K562 (cell line): ENCODE data around the gene GCDH. TPM values are rescaled to one million over a fixed set of nuclear protein-coding genes. Genes with fewer than 3 reads are reported as not detected.
A peak's percentile ranks its signal among the peaks of the same experiment; 100 is the strongest.

Experiments used
- BRF1 ChIP-seq: IDR thresholded peaks from 3 replicates; pipeline ENCODE4 v1.6.1; 2011; ENCODE audit warnings: borderline replicate concordance, mild to moderate bottlenecking; ENCODE audit not compliant: insufficient read length; ENCODE audit errors: extremely low read depth
- E2F4 ChIP-seq: sonication (generic); formaldehyde crosslinking; IDR thresholded peaks from 2 replicates; pipeline ENCODE4 v1.8.0; 2022; ENCODE audit warnings: mild to moderate bottlenecking, low read depth, missing genetic modification reagents
- MTA2 ChIP-seq: fragments of 450-650 bp; IDR thresholded peaks from 2 replicates; pipeline ENCODE4 v1.6.1; 2016; ENCODE audit warnings: low read depth
- REST ChIP-seq, 2 experiments: fragments of 450-650 bp; formaldehyde crosslinking in 1 of 2; IDR thresholded peaks; 2 replicates each; pipeline versions ENCODE4 v1.4.0 to v1.6.1; 2014 to 2020; ENCODE audit warnings: mild to moderate bottlenecking in 2 of 2, borderline replicate concordance in 1 of 2, low read depth in 1 of 2
- RUNX1 ChIP-seq: sonication (generic); IDR thresholded peaks from 2 replicates; pipeline ENCODE4 v1.6.1; 2016; ENCODE audit warnings: antibody characterized with exemption, low read depth
- SNAPC5 ChIP-seq: fragments of 250-450 bp; sonication (Bioruptor Pico); IDR thresholded peaks from 2 replicates; pipeline ENCODE4 v1.8.0; 2021; ENCODE audit warnings: moderate library complexity, mild to moderate bottlenecking, inconsistent platforms
- SOX6 ChIP-seq: fragments of 450-650 bp; IDR thresholded peaks from 2 replicates; pipeline ENCODE4 v1.6.1; 2014; ENCODE audit warnings: mild to moderate bottlenecking
- YBX1 ChIP-seq: fragments of 450-650 bp; IDR thresholded peaks from 2 replicates; pipeline ENCODE4 v1.7.1; 2016; ENCODE audit warnings: mild to moderate bottlenecking
- ZBTB33 ChIP-seq: sonication (generic); formaldehyde crosslinking; IDR thresholded peaks from 2 replicates; pipeline ENCODE4 v1.8.1; 2023; ENCODE audit warnings: mild to moderate bottlenecking, missing genetic modification reagents
- ZNF592 ChIP-seq: fragments of 450-650 bp; IDR thresholded peaks from 2 replicates; pipeline ENCODE4 v1.6.1; 2017; ENCODE audit warnings: antibody characterized with exemption, mild to moderate bottlenecking
- ZSCAN29 ChIP-seq: fragments of 450-650 bp; IDR thresholded peaks from 2 replicates; pipeline ENCODE4 v1.6.1; 2017
- polyA plus RNA-seq, 8 experiments: library from polyadenylated mRNA; depleted of rRNA in 4 of 8; stranded (reverse) in 5 of 8; unstranded in 3 of 8; fragments of >200 nt; fragmentation: Nextera tagmentation in 2 of 8; fragmentation: Illumina TruSeq in 1 of 8; extraction: Ambion mirVana in 2 of 8; extraction: Trizol in 1 of 8; gene quantifications; 2 replicates each; pipeline versions ENCODE4 v1.2.1 to v1.2.3, GENCODE V29; 2011 to 2014; ENCODE audit warnings: inconsistent platforms in 1 of 8, missing spikeins in 1 of 8
- total RNA-seq, 7 experiments: library from RNA; depleted of rRNA in 6 of 7; stranded (reverse); fragments of >200 nt in 6 of 7; fragmentation: Illumina TruSeq in 2 of 7; extraction: Trizol in 2 of 7; gene quantifications; 2 replicates each; pipeline versions ENCODE4 v1.2.1 to v1.2.3, GENCODE V29; 2011 to 2021; ENCODE audit warnings: low replicate concordance in 1 of 7

Gene GCDH
- total and polyA plus RNA-seq, 9 of the 15 experiments (the other 6 are each of a cell fraction or from before 2014, with no cell fraction given): 2.9 to 50.8 (median 19.1) TPM

GRCh38 chr19:12886969-12887747 lies 3.8 kb upstream of the GCDH start, which contains the start of gene KLF1 (continued):
- peak; percentile 79 for TF ChIP-seq SOX6
- TF ChIP-seq SNAPC5 (CRISPR knock-in tag): no peak
- no peak for TF ChIP-seq ZBTB33 (CRISPR knock-in tag)
- TF ChIP-seq ZNF592: peak; percentile 94
- 0 out of 2 replicates have a peak, but pooled peaks have one; percentile 5 for TF ChIP-seq ZSCAN29
- TF ChIP-seq E2F4 (CRISPR knock-in tag): no peak
- peak; percentile 86 for TF ChIP-seq MTA2
- TF ChIP-seq BRF1: no peak
- no peak for TF ChIP-seq REST (IDR thresholded peaks at IDR 0.05; ENCODE audit: borderline replicate concordance)
- TF ChIP-seq REST (CRISPR knock-in tag; IDR thresholded peaks at IDR 0.05; ENCODE audit: low read depth): no peak
- TF ChIP-seq YBX1: no peak
- TF ChIP-seq RUNX1: 0 out of 2 replicates have a peak, but pooled peaks have one; percentile 19
